ENCODE data around the gene BABAM2. TPM values are rescaled to one million over a fixed set of nuclear protein-coding genes. Genes with fewer than 3 reads are reported as not detected.

BABAM2 gene
- total RNA-seq, 2 donors from 2014 or later, result 32.2 to 33.5 TPM

DNA sequence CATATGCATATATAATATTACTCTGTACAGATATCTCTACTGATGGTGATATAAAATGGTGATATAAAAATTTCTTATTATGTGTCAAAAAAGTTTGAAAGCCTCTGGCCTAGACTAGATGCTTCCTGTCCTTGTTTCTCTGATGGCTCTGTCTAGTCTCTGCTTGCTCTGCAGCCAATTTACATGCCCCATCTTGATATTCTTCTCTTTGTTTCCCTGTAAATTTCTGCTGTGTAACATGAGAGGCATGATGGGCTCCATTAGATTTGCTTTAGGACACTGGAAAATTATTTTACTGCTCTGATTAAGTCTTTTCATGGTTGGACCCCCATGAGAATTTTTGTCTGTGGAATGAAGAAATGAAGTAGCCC is 24.3 kb downstream of the BABAM2 start:
- intact Hi-C loops (cut with DNase I), result no loop called here
- H3K4me1 ChIP-seq, result no peaks in the 10 kb centered on the region
- H3K4me3 ChIP-seq, result no peak overlapping the region
- no peak for DNase-seq
- H3K9me3 ChIP-seq, result no peaks in the 10 kb centered on the region
- TF ChIP-seq, protein P1, sequence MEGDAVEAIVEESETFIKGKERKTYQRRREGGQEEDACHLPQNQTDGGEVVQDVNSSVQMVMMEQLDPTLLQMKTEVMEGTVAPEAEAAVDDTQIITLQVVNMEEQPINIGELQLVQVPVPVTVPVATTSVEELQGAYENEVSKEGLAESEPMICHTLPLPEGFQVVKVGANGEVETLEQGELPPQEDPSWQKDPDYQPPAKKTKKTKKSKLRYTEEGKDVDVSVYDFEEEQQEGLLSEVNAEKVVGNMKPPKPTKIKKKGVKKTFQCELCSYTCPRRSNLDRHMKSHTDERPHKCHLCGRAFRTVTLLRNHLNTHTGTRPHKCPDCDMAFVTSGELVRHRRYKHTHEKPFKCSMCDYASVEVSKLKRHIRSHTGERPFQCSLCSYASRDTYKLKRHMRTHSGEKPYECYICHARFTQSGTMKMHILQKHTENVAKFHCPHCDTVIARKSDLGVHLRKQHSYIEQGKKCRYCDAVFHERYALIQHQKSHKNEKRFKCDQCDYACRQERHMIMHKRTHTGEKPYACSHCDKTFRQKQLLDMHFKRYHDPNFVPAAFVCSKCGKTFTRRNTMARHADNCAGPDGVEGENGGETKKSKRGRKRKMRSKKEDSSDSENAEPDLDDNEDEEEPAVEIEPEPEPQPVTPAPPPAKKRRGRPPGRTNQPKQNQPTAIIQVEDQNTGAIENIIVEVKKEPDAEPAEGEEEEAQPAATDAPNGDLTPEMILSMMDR (IDR thresholded peaks at IDR 0.05), result no peak
- H3K36me3 ChIP-seq, result no peaks in the 10 kb centered on the region
- no peak overlapping the region for H3K9ac ChIP-seq (ENCODE audit: low read depth in 2 of 2, low read length in 2 of 2)
- no peaks in the 10 kb centered on the region for H3K27me3 ChIP-seq
- H3K27ac ChIP-seq, result no peak overlapping the region

DNA sequence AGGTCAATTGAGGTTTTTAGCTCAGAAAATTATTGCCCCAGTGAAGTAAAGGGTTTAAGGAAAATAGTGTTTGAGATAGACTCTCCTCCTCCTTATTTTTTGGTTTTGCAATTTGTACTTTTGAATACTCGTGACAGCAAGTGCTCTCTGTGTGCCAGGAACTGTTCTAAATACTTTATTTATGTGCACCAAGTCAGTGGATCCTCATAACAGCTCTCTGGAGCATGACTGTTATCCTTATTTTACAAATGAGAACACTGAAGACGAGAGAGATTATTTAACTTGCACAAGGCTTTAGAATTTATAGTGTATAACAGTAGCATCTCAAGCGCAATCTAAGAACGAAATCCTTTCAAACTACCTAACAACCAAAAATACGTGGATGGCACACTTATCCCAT is 24.7 kb downstream of the BABAM2 start:
- Histone ChIP-seq H3K36me3 (no peaks in the 10 kb centered on the region), H3K4me1 (peaks cover 2% of the 10 kb centered on the region), H3K27me3 (no peaks in the 10 kb centered on the region), H3K9ac (ENCODE audit: low read depth in 2 of 2, low read length in 2 of 2) (no peak overlapping the region), H3K9me3 (no peaks in the 10 kb centered on the region), H3K4me3 (no peak overlapping the region), H3K27ac (no peak overlapping the region)
- no peak for DNase-seq
- intact Hi-C loops (cut with DNase I), result no loop called here
- TF ChIP-seq, protein P1 (IDR thresholded peaks at IDR 0.05), result no peak

DNA sequence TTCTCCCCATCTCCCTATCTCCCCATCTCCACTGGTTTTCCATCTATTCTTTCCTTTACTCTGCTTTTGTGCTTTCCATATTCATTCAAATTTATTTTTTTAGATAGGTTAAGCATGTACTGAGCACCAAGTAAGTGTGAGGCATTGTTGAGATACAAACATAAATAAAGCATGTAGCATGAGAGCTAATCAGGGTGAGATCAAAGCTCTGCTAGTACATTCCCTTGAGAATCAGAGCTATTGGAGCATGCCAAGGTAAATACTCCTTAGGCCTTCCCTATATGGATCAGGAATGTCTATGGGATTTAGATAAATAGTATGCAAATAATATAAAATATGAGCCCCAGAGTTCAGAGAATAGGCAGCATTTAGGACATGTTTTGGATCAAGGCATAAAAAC is 25.3 kb downstream of the BABAM2 start:
- intact Hi-C loops (cut with DNase I), result no loop called here
- no peak overlapping the region for H3K9ac ChIP-seq (ENCODE audit: low read depth in 2 of 2, low read length in 2 of 2)
- H3K36me3 ChIP-seq, result no peaks in the 10 kb centered on the region
- TF ChIP-seq, protein P1 (IDR thresholded peaks at IDR 0.05), result no peak
- no peaks in the 10 kb centered on the region for H3K27me3 ChIP-seq
- peaks cover 4% of the 10 kb centered on the region for H3K4me1 ChIP-seq
- DNase-seq, result no peak
- H3K4me3 ChIP-seq, result no peak overlapping the region
- H3K9me3 ChIP-seq, result no peaks in the 10 kb centered on the region
- no peak overlapping the region for H3K27ac ChIP-seq

DNA sequence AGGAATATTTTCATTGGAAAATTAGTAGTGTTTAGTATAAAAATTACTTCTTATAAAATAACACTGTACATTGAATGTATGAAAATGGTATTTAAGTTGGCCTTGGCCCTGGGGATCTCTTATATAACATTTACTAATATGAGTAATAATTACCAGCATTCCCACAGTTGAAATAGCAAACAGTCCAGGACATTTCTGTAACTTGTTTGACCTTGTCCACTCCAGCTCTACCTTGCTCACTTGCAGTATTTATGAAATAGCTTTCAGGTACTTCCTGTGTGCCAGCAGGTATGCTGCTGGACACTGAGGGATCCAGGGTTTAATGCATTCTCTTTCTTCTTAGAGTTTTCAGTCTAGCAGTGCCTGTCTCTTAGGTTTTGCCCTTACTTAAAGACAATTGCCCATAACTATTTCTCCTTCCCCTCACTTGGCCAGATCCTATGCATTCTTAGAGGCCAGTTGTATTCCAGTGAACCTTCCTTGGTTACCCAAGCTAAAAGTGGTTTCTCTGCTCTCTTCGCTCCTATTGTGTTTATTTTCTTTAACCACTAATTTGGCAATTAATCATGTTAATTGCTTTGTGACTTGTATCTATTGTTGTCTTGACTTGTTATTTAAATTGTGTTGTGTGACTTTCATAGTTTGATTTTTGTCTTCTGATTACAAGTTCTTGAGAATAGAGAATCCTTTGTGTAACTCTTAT is 25.9 kb downstream of the BABAM2 start:
- no peaks in the 10 kb centered on the region for H3K27me3 ChIP-seq
- H3K4me1 ChIP-seq, result peaks cover 4% of the 10 kb centered on the region
- intact Hi-C loops (cut with DNase I), result no loop called here
- no peak overlapping the region for H3K27ac ChIP-seq
- no peak overlapping the region for H3K9ac ChIP-seq (ENCODE audit: low read depth in 2 of 2, low read length in 2 of 2)
- TF ChIP-seq, protein P1 (IDR thresholded peaks at IDR 0.05), result no peak
- no peak for DNase-seq
- no peaks in the 10 kb centered on the region for H3K36me3 ChIP-seq
- H3K9me3 ChIP-seq, result no peaks in the 10 kb centered on the region
- no peak overlapping the region for H3K4me3 ChIP-seq

DNA sequence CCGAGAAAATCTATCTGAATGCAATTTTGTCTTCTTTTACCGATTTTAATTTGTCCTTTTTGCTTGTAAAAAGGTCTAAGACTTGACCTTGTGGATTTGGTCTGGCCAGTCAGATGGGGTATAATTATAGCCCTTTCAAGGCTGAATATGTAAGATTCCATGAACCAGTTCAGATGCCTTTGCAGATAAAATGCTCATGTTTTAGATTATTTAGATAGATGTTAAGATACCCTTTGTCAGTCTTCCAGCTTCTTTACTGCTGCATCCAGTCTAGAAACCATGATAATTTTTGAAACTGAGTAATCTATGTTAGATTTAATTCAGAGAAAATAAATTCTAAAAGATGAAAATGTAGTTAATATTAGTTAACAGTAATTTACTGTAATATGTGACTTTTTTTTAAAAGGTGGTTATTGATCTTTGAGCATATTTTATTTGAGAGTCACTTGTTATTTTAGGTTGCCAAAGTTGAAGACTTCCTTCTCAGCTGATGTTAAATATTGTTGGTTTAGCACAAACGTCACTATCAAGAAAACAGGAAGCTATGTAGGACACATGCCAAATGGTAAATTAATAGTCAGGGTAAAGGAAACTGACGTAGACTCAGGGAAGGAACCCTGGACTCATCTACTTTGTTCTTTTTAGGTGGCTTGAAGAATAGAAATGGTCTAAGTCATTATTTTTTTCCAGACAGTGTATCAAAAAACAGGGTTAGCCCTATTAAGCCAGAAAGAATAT is 29.8 kb downstream of the BABAM2 start:
- Histone ChIP-seq H3K9me3 (no peaks in the 10 kb centered on the region), H3K9ac (ENCODE audit: low read depth in 2 of 2, low read length in 2 of 2) (no peak overlapping the region), H3K36me3 (no peaks in the 10 kb centered on the region), H3K27ac (no peak overlapping the region), H3K4me1 (peaks cover 9% of the 10 kb centered on the region), H3K4me3 (no peak overlapping the region), H3K27me3 (no peaks in the 10 kb centered on the region)
- intact Hi-C loops (cut with DNase I), result no loop called here
- TF ChIP-seq, protein P1 (IDR thresholded peaks at IDR 0.05), result no peak
- no peak for DNase-seq
